ENCODE measurements around the gene WDR38. TPM values are rescaled to one million over a fixed set of nuclear protein-coding genes. Genes with fewer than 3 reads are reported as not detected.
A peak's percentile ranks its signal among the peaks of the same experiment; 100 is the strongest.

WDR38 gene
- total RNA-seq: not detected
- not detected for total RNA-seq (2013)
- total RNA-seq: 0 to 0.38 (median 0.14) reads per million in 29 experiments

GRCh38 chr9:124852829-124853531 lies at the start of gene WDR38:
Gene WDR38 (plus strand): TSS chr9:124853460. CDS start chr9:124853532, 72 bp downstream.
- Mint-ChIP-seq H3K4me3 (peak within 1 kb of the TSS; percentile 62 to 71 (median 66)), H3K36me3 (peaks cover 6% of the 10 kb centered on the region), H3K27ac (peak within 1 kb of the TSS in 1 of 2 donors; percentile 45), H3K9me3 (no peaks in the 10 kb centered on the region), H3K4me1 (peaks cover 6 to 20% (median 11%) of the 10 kb centered on the region in 3 donors), H3K27me3 (peaks cover 4 to 5% of the 10 kb centered on the region in 2 donors)
- Histone ChIP-seq H3K27ac (ENCODE audit: low read length) (peak within 1 kb of the TSS; percentile 69), H3K9me3 (no peaks in the 10 kb centered on the region), H3K4me3 (ENCODE audit: control insufficient read depth in 1 of 2, extremely low read depth in 1 of 2, low read length in 1 of 2) (peak within 1 kb of the TSS; percentile 32 to 49), H3K36me3 (ENCODE audit: control insufficient read depth in 2 of 2, extremely low read depth in 1 of 2, insufficient read depth in 1 of 2, low read length in 1 of 2) (peaks cover 3 to 10% of the 10 kb centered on the region in 2 donors), H3K27me3 (replicated peaks in 1 of 2; ENCODE audit: control insufficient read depth in 2 of 2, extremely low read depth in 1 of 2, insufficient read depth in 2 of 2, low read length in 1 of 2) (peaks cover 0 to 17% of the 10 kb centered on the region in 2 experiments), H3K4me1 (ENCODE audit: control insufficient read depth in 1 of 2, extremely low read depth in 1 of 2, insufficient read depth in 2 of 2, low read length in 2 of 2) (peaks cover 0 to 20% of the 10 kb centered on the region in 2 experiments)
- ChIA-PET CTCF (interaction anchor here (0.5 to 2.7 kb wide), 14 partner anchors 8 to 87 kb away, joined by 3 to 14 read pairs (median 5); partner anchors contain the start of genes ARPC5L (in 1 of the 2) and OLFML2A (in 1 of the 2)), POLR2A (interaction anchor here in 1 of 2 donors (0.5 to 0.6 kb wide), 2 partner anchors 15 to 31 kb away, joined by 3 to 6 read pairs; no protein-coding TSS in a partner anchor)
- DNase-seq (peak; percentile 55 to 92 (median 74)), ATAC-seq (replicated peaks in 1 of 4) (peak; percentile 80 to 87 (median 84))
- WGBS (ENCODE audit: insufficient coverage): 3% methylated on average over 51 of the region's 51 CpGs

- no peaks in the 10 kb centered on the region for H3K9me3 Mint-ChIP-seq
- H3K36me3 Mint-ChIP-seq: no peaks in the 10 kb centered on the region
- H3K36me3 ChIP-seq (ENCODE audit: control insufficient read depth in 2 of 2, extremely low read depth in 1 of 2, insufficient read depth in 1 of 2, low read length in 1 of 2): no peaks in the 10 kb centered on the region
- ChIA-PET POLR2A (no interaction called here), CTCF (no interaction called here)
- DNase-seq: no peak
- 90% methylated on average over 6 of the region's 8 CpGs for WGBS (ENCODE audit: insufficient coverage)
- no peak overlapping the region for H3K4me3 Mint-ChIP-seq
- peaks cover 0 to 37% of the 10 kb centered on the region in 2 experiments for H3K27me3 ChIP-seq (replicated peaks in 1 of 2; ENCODE audit: control insufficient read depth in 2 of 2, extremely low read depth in 1 of 2, insufficient read depth in 2 of 2, low read length in 1 of 2)
- H3K27ac ChIP-seq (ENCODE audit: low read length): no peak overlapping the region
- H3K4me1 ChIP-seq (ENCODE audit: control insufficient read depth in 1 of 2, extremely low read depth in 1 of 2, insufficient read depth in 2 of 2, low read length in 2 of 2): no peaks in the 10 kb centered on the region
- ATAC-seq (replicated peaks in 1 of 4): no peak
- peaks cover 0 to 4% (median 0%) of the 10 kb centered on the region in 3 donors for H3K4me1 Mint-ChIP-seq
- H3K4me3 ChIP-seq (ENCODE audit: control insufficient read depth in 1 of 2, extremely low read depth in 1 of 2, low read length in 1 of 2): no peak overlapping the region
- peaks cover 6 to 8% of the 10 kb centered on the region in 2 donors for H3K27me3 Mint-ChIP-seq
- no peak overlapping the region for H3K27ac Mint-ChIP-seq
- H3K9me3 ChIP-seq: no peaks in the 10 kb centered on the region
Observed at GRCh38 chr9:124803911-124804310, 49.3 kb upstream of the WDR38 start.

- Histone ChIP-seq H3K27me3 (replicated peaks in 1 of 2; ENCODE audit: control insufficient read depth in 2 of 2, extremely low read depth in 1 of 2, insufficient read depth in 2 of 2, low read length in 1 of 2) (peaks cover 0 to 30% of the 10 kb centered on the region in 2 experiments), H3K4me3 (ENCODE audit: control insufficient read depth in 1 of 2, extremely low read depth in 1 of 2, low read length in 1 of 2) (no peak overlapping the region), H3K4me1 (ENCODE audit: control insufficient read depth in 1 of 2, extremely low read depth in 1 of 2, insufficient read depth in 2 of 2, low read length in 2 of 2) (no peaks in the 10 kb centered on the region), H3K36me3 (ENCODE audit: control insufficient read depth in 2 of 2, extremely low read depth in 1 of 2, insufficient read depth in 1 of 2, low read length in 1 of 2) (no peaks in the 10 kb centered on the region), H3K9me3 (no peaks in the 10 kb centered on the region), H3K27ac (ENCODE audit: low read length) (no peak overlapping the region)
- Mint-ChIP-seq H3K36me3 (no peaks in the 10 kb centered on the region), H3K27ac (no peak overlapping the region), H3K4me3 (no peak overlapping the region), H3K9me3 (no peaks in the 10 kb centered on the region), H3K4me1 (peaks cover 0 to 4% (median 0%) of the 10 kb centered on the region in 3 donors), H3K27me3 (peaks cover 6 to 8% of the 10 kb centered on the region in 2 donors)
- ATAC-seq (replicated peaks in 1 of 4) (no peak), DNase-seq (no peak)
- POLR2A ChIA-PET: no interaction called here
- 100% methylated on average over 1 of the region's 4 CpGs for WGBS (ENCODE audit: insufficient coverage)
- CTCF ChIA-PET: no interaction called here
Observed at GRCh38 chr9:124805186-124805585, 48.1 kb upstream of the WDR38 start.

GRCh38 chr9:124808246-124808956 lies 44.9 kb upstream of the WDR38 start:
- Mint-ChIP-seq H3K4me3 (no peak overlapping the region), H3K27ac (no peak overlapping the region), H3K9me3 (no peaks in the 10 kb centered on the region), H3K27me3 (peaks cover 1 to 8% of the 10 kb centered on the region in 2 donors), H3K36me3 (no peaks in the 10 kb centered on the region), H3K4me1 (no peaks in the 10 kb centered on the region)
- POLR2A ChIA-PET: no interaction called here
- Histone ChIP-seq H3K27ac (ENCODE audit: low read length) (no peak overlapping the region), H3K27me3 (replicated peaks in 1 of 2; ENCODE audit: control insufficient read depth in 2 of 2, extremely low read depth in 1 of 2, insufficient read depth in 2 of 2, low read length in 1 of 2) (peaks cover 0 to 26% of the 10 kb centered on the region in 2 experiments), H3K4me3 (ENCODE audit: control insufficient read depth in 1 of 2, extremely low read depth in 1 of 2, low read length in 1 of 2) (no peak overlapping the region), H3K36me3 (ENCODE audit: control insufficient read depth in 2 of 2, extremely low read depth in 1 of 2, insufficient read depth in 1 of 2, low read length in 1 of 2) (no peaks in the 10 kb centered on the region), H3K9me3 (no peaks in the 10 kb centered on the region), H3K4me1 (ENCODE audit: control insufficient read depth in 1 of 2, extremely low read depth in 1 of 2, insufficient read depth in 2 of 2, low read length in 2 of 2) (no peaks in the 10 kb centered on the region)
- 92% methylated on average over 11 of the region's 12 CpGs for WGBS (ENCODE audit: insufficient coverage)
- ATAC-seq (replicated peaks in 1 of 4): no peak
- CTCF ChIA-PET: no interaction called here
- no peak for DNase-seq

- Mint-ChIP-seq H3K4me1 (no peaks in the 10 kb centered on the region), H3K36me3 (no peaks in the 10 kb centered on the region), H3K4me3 (no peak overlapping the region), H3K27ac (no peak overlapping the region), H3K9me3 (no peaks in the 10 kb centered on the region), H3K27me3 (peaks cover 1 to 11% of the 10 kb centered on the region in 2 donors)
- no peaks in the 10 kb centered on the region for H3K36me3 ChIP-seq (ENCODE audit: control insufficient read depth in 2 of 2, extremely low read depth in 1 of 2, insufficient read depth in 1 of 2, low read length in 1 of 2)
- H3K4me3 ChIP-seq (ENCODE audit: control insufficient read depth in 1 of 2, extremely low read depth in 1 of 2, low read length in 1 of 2): no peak overlapping the region
- ATAC-seq (replicated peaks in 1 of 4) (no peak), DNase-seq (no peak)
- H3K27ac ChIP-seq (ENCODE audit: low read length): no peak overlapping the region
- 83% methylated on average over 5 of the region's 6 CpGs for WGBS (ENCODE audit: insufficient coverage)
- H3K27me3 ChIP-seq (replicated peaks in 1 of 2; ENCODE audit: control insufficient read depth in 2 of 2, extremely low read depth in 1 of 2, insufficient read depth in 2 of 2, low read length in 1 of 2): peaks cover 0 to 30% of the 10 kb centered on the region in 2 experiments
- H3K9me3 ChIP-seq: no peaks in the 10 kb centered on the region
- ChIA-PET CTCF (no interaction called here), POLR2A (no interaction called here)
- H3K4me1 ChIP-seq (ENCODE audit: control insufficient read depth in 1 of 2, extremely low read depth in 1 of 2, insufficient read depth in 2 of 2, low read length in 2 of 2): no peaks in the 10 kb centered on the region
Observed at GRCh38 chr9:124809211-124809610, 44.0 kb upstream of the WDR38 start.

GRCh38 chr9:124809741-124810500 lies 43.3 kb upstream of the WDR38 start:
- 89% methylated on average over 58 of the region's 60 CpGs for WGBS (ENCODE audit: insufficient coverage)
- no peak overlapping the region for H3K27ac Mint-ChIP-seq
- Histone ChIP-seq H3K36me3 (ENCODE audit: control insufficient read depth in 2 of 2, extremely low read depth in 1 of 2, insufficient read depth in 1 of 2, low read length in 1 of 2) (no peaks in the 10 kb centered on the region), H3K4me3 (ENCODE audit: control insufficient read depth in 1 of 2, extremely low read depth in 1 of 2, low read length in 1 of 2) (no peak overlapping the region), H3K27me3 (replicated peaks in 1 of 2; ENCODE audit: control insufficient read depth in 2 of 2, extremely low read depth in 1 of 2, insufficient read depth in 2 of 2, low read length in 1 of 2) (peaks cover 0 to 30% of the 10 kb centered on the region in 2 experiments), H3K27ac (ENCODE audit: low read length) (no peak overlapping the region), H3K4me1 (ENCODE audit: control insufficient read depth in 1 of 2, extremely low read depth in 1 of 2, insufficient read depth in 2 of 2, low read length in 2 of 2) (no peaks in the 10 kb centered on the region), H3K9me3 (no peaks in the 10 kb centered on the region)
- no peak overlapping the region for H3K4me3 Mint-ChIP-seq
- ATAC-seq (replicated peaks in 1 of 4) (no peak), DNase-seq (no peak)
- peaks cover 1 to 11% of the 10 kb centered on the region in 2 donors for H3K27me3 Mint-ChIP-seq
- H3K36me3 Mint-ChIP-seq: no peaks in the 10 kb centered on the region
- H3K4me1 Mint-ChIP-seq: no peaks in the 10 kb centered on the region
- H3K9me3 Mint-ChIP-seq: no peaks in the 10 kb centered on the region
- CTCF ChIA-PET: no interaction called here
- POLR2A ChIA-PET: no interaction called here

All from T-cell (primary cell).